HUES48 (cell line): Measurements from ENCODE around the gene CD248.

ENCODE experiments used
- H3K27ac ChIP-seq: one replicate; pipeline ENCODE4 v1.7.0; 2013; ENCODE audit warnings: low read depth, low read length, inconsistent platforms
- H3K27me3 ChIP-seq: 2 replicates; pipeline ENCODE4 v1.6.1; 2013; ENCODE audit warnings: mild to moderate bottlenecking, low read length; ENCODE audit not compliant: control insufficient read depth, insufficient read depth
- H3K36me3 ChIP-seq: 2 replicates; pipeline ENCODE4 v1.6.1; 2013; ENCODE audit warnings: low read length; ENCODE audit not compliant: control insufficient read depth, insufficient read depth
- H3K4me1 ChIP-seq: 2 replicates; pipeline ENCODE4 v1.6.1; 2013; ENCODE audit warnings: mild to moderate bottlenecking, low read length; ENCODE audit not compliant: control insufficient read depth, insufficient read depth
- H3K4me3 ChIP-seq: 2 replicates; pipeline ENCODE4 v1.5.1; 2013; ENCODE audit warnings: mild to moderate bottlenecking, low read depth, low read length
- H3K9ac ChIP-seq: 2 replicates; pipeline ENCODE4 v1.6.1; 2013; ENCODE audit warnings: mild to moderate bottlenecking, low read depth, low read length, moderate library complexity
- H3K9me3 ChIP-seq: 2 replicates; pipeline ENCODE4 v1.6.1; 2013; ENCODE audit warnings: low read length; ENCODE audit not compliant: control insufficient read depth, insufficient read depth

The CD248 gene

DNA sequence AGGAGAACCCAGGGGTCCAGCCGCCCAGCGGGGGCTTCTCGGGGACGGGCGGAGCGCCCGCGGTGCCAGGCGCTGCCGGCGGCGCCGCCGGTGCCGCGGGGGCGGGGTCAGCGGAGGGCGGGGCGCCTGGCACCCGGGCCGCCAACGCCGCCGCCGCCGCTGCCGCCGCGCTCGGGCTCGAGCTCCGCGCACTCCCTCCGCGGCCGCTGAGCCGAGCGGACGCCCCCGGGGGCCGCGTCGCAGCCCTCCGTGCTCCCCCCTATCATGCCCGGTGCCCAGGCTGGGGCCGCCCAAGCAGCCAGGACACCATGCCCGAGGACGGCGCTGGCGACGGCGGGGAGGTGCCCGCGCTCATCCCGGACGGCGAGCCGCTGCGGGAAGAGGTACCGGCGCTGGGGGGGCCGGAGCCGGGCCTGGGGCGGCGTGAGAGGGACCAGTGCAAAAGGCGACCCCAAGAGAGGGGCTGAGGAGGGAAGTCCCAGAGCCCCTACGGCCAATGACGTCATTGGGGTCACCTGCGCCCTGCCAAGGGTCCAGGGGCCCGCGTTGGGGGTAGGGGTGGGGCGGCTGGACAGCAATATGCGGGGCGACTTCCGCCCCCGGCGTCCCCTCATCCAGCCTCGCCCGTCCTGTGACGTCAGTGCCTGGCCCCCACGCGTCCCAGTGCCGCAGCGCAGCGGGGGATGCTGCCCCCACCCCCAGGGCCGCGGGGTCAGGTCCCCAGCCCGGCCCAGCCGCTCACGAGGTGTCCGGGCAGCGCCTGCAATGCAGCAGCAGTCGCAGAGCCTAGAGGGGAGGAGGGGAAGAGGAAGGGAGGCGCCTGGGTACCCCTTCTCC lies 24.9 kb downstream of the CD248 start, which contains the start of gene TMEM151A:
Gene TMEM151A, plus strand, starts transcription at position 189 of the 837 bp plus-strand sequence. Its CDS starts 120 bp downstream, at position 309.
- H3K9ac ChIP-seq: peak within 1 kb of the TSS; percentile 17; the same call in 1 of the 2 replicates
- no peak within 1 kb of the TSS for H3K27ac ChIP-seq
- peak within 1 kb of the TSS; percentile 66 for H3K4me3 ChIP-seq
- H3K9me3 ChIP-seq: no peaks in the 10 kb centered on the region
- peaks cover 5% of the 10 kb centered on the region; the same call in 1 of the 2 replicates for H3K4me1 ChIP-seq
- no peaks in the 10 kb centered on the region for H3K36me3 ChIP-seq
- H3K27me3 ChIP-seq: peaks cover 35% of the 10 kb centered on the region

DNA sequence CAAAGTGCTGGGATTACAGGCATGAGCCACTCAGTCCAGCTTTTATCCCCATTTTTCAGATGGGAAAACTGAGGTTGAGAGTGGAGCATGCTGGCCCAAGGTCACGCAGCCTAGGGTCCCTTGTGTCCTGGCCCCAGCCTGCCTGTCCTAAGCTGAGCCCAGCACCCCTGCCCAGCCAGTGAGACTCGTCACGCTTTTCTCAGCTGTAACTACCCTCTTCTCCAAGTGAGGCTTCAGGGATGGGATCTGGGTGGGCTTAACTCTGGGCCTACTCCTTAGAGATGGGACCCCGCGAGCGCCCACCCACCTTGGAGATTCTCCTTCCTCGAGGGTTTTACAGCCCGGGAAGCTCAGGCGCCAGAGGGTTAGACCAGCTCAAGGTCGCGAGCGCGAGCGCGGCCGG lies 25.5 kb downstream of the CD248 start:
- Histone ChIP-seq H3K27me3 (peaks cover 35% of the 10 kb centered on the region), H3K27ac (no peak overlapping the region), H3K9me3 (no peaks in the 10 kb centered on the region), H3K4me1 (peaks cover 5% of the 10 kb centered on the region; the same call in 1 of the 2 replicates), H3K9ac (no peak overlapping the region), H3K4me3 (peak overlapping the region; percentile 66; the same call in 1 of the 2 replicates), H3K36me3 (no peaks in the 10 kb centered on the region)

- Histone ChIP-seq H3K27ac (no peak overlapping the region), H3K4me3 (no peak overlapping the region), H3K9me3 (no peaks in the 10 kb centered on the region), H3K36me3 (peaks cover 3% of the 10 kb centered on the region), H3K4me1 (peaks cover 5% of the 10 kb centered on the region; the same call in 1 of the 2 replicates), H3K9ac (no peak overlapping the region), H3K27me3 (peaks cover 35% of the 10 kb centered on the region)
Observed at GRCh38 chr11:66290330-66290621, 26.6 kb downstream of the CD248 start.

- Histone ChIP-seq H3K4me3 (peak overlapping the region; percentile 83), H3K27me3 (peaks cover 35% of the 10 kb centered on the region)
Observed at GRCh38 chr11:66289548-66290329, 27.1 kb downstream of the CD248 start.

GRCh38 chr11:66288671-66289547 lies 27.9 kb downstream of the CD248 start, which contains the start of gene YIF1A:
Gene YIF1A, minus strand, starts transcription at chr11:66289143. Its CDS starts 158 bp downstream, at chr11:66288985.
- H3K36me3 ChIP-seq: peaks cover 16% of the 10 kb centered on the region
- H3K9me3 ChIP-seq: no peaks in the 10 kb centered on the region
- peak within 1 kb of the TSS; percentile 88 for H3K27ac ChIP-seq
- peak within 1 kb of the TSS; percentile 83 for H3K4me3 ChIP-seq
- H3K9ac ChIP-seq: peak within 1 kb of the TSS; percentile 74
- peaks cover 35% of the 10 kb centered on the region for H3K27me3 ChIP-seq
- H3K4me1 ChIP-seq: peaks cover 5% of the 10 kb centered on the region; the same call in 1 of the 2 replicates

More at GRCh38 chr11:66289548-66290329, 27.1 kb downstream of the CD248 start:
- H3K36me3 ChIP-seq: peaks cover 9% of the 10 kb centered on the region
- peak overlapping the region; percentile 74 for H3K9ac ChIP-seq
- peaks cover 5% of the 10 kb centered on the region; the same call in 1 of the 2 replicates for H3K4me1 ChIP-seq
- peak overlapping the region; percentile 88 for H3K27ac ChIP-seq
- no peaks in the 10 kb centered on the region for H3K9me3 ChIP-seq

DNA sequence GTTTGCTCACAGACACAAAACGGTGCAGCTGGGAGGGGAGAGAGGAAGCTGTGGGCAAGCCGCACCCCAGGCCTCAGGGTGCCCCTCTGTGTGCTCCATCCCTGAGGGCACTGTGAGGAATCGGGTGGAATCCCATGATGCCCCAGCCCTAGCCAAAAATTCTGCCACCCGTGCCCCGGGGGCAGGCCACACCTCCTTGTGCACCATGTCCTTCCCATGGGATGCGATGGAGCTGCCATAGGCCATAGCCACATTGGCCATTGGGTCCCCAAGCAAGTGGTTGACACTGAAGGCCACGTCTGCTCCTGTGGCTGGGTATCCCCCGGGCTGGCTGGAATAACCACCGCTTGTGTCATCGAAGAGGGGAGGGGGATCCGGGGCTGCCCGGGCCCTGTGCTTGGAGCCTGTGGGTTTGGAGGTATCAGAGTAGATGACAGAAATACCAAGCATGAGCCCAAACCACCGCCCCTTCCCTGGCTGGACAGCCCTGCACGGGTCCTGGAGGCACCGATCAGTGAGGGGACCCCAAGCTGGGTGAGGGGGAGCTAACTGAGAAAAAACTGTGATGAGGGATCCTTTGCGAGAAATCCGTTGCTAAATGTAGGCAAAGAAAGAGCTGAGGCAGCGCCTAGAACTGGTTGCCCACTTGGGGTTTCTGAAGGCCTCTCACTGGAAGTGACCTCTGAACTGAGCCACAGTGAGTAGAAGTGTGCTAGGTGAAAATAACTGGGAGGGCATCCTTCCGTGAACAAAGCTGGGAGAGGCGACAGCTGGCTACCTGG lies 28.8 kb downstream of the CD248 start:
- Histone ChIP-seq H3K9me3 (no peaks in the 10 kb centered on the region), H3K36me3 (peaks cover 19% of the 10 kb centered on the region), H3K4me3 (peak overlapping the region; percentile 83), H3K27ac (peak overlapping the region; percentile 84), H3K9ac (peak overlapping the region; percentile 68), H3K4me1 (peaks cover 5% of the 10 kb centered on the region; the same call in 1 of the 2 replicates), H3K27me3 (peaks cover 30% of the 10 kb centered on the region)

- peaks cover 19% of the 10 kb centered on the region for H3K36me3 ChIP-seq
- no peak overlapping the region for H3K27ac ChIP-seq
- no peaks in the 10 kb centered on the region for H3K9me3 ChIP-seq
- H3K27me3 ChIP-seq: peaks cover 23% of the 10 kb centered on the region
- H3K4me1 ChIP-seq: peaks cover 10% of the 10 kb centered on the region
- no peak overlapping the region for H3K4me3 ChIP-seq
- no peak overlapping the region for H3K9ac ChIP-seq
Observed at GRCh38 chr11:66287211-66287888, 29.5 kb downstream of the CD248 start.

DNA sequence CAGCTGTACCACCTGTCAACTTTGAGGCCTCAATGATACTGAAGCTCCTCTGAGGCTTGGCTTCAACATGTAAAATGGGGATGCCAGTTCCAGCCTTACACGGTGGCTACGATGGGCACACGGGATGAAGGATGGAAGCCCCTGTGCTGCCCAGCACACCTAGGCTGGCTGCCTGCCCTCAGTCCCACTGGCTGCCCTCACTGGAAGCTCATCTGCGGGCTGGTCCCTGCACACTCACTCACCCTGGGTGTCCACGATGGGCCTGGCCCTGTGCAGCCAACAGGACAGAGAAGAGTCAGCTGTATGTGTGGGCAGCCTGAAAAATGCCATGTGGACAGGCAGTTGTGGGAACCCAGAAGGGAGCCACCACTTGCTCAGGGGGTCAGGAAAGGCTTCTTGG lies 30.1 kb downstream of the CD248 start:
- peaks cover 16% of the 10 kb centered on the region for H3K27me3 ChIP-seq
- no peak overlapping the region for H3K4me3 ChIP-seq
- H3K9me3 ChIP-seq: no peaks in the 10 kb centered on the region
- H3K36me3 ChIP-seq: peaks cover 19% of the 10 kb centered on the region
- peaks cover 14% of the 10 kb centered on the region for H3K4me1 ChIP-seq
- no peak overlapping the region for H3K27ac ChIP-seq
- H3K9ac ChIP-seq: no peak overlapping the region

GRCh38 chr11:66285250-66285947 lies 31.4 kb downstream of the CD248 start:
- peaks cover 14% of the 10 kb centered on the region for H3K4me1 ChIP-seq
- peaks cover 19% of the 10 kb centered on the region for H3K36me3 ChIP-seq
- H3K27ac ChIP-seq: no peak overlapping the region
- peaks cover 4% of the 10 kb centered on the region for H3K27me3 ChIP-seq
- H3K9me3 ChIP-seq: no peaks in the 10 kb centered on the region
- H3K4me3 ChIP-seq: no peak overlapping the region
- H3K9ac ChIP-seq: no peak overlapping the region
